ENCODE results near the gene RSPH1.

GRCh38 chr21:42525029-42525581 lies 29.1 kb upstream of the RSPH1 start:
- no peak for TF ChIP-seq REST (IDR thresholded peaks at IDR 0.05; ENCODE audit: low read depth, low read length)
- TF ChIP-seq USF2 (IDR thresholded peaks at IDR 0.05; ENCODE audit: borderline replicate concordance, low read depth, low read length), result no peak
- no peak for TF ChIP-seq ELF1 (IDR thresholded peaks at IDR 0.05)
- no peak for TF ChIP-seq TAF1 (IDR thresholded peaks at IDR 0.05; ENCODE audit: borderline replicate concordance, low read depth, low read length)
- no peak for TF ChIP-seq CTCF (IDR thresholded peaks at IDR 0.05)
- no peak for TF ChIP-seq EZH2phosphoT487 (IDR thresholded peaks at IDR 0.05; ENCODE audit: borderline replicate concordance, low read depth)
- TF ChIP-seq NFIC (IDR thresholded peaks at IDR 0.05; ENCODE audit: borderline replicate concordance), result no peak
- TF ChIP-seq EP300 (IDR thresholded peaks at IDR 0.05; ENCODE audit: borderline replicate concordance in 1 of 2, low read depth in 1 of 2, low read length in 1 of 2), result no peak
- TF ChIP-seq POLR2AphosphoS5 (IDR thresholded peaks at IDR 0.05; ENCODE audit: low read depth, low read length), result no peak
- no peak for TF ChIP-seq TEAD4 (IDR thresholded peaks at IDR 0.05; ENCODE audit: borderline replicate concordance, insufficient read depth)
- no peak for TF ChIP-seq MAX (IDR thresholded peaks at IDR 0.05; ENCODE audit: low read depth)
- no peak for TF ChIP-seq JUND (IDR thresholded peaks at IDR 0.05)
- no peak for TF ChIP-seq USF1 (IDR thresholded peaks at IDR 0.05; ENCODE audit: borderline replicate concordance, low read depth)
- TF ChIP-seq YY1 (IDR thresholded peaks at IDR 0.05; ENCODE audit: low read depth), result no peak
